B cell (primary cell): ENCODE results near the gene PCDHB16. TPM values are rescaled to one million over a fixed set of nuclear protein-coding genes. Genes with fewer than 3 reads are reported as not detected.
"Not testable (repeated sequence)": the region's sequence is repeated elsewhere in the genome, so short reads cannot be mapped to it uniquely, and the experiment has no call there.

Source experiments
- ATAC-seq: fragments of 200-7000 bp; cut with Tn5 transposase; one replicate; pipeline ENCODE4 v1.10.0; 2021; ENCODE audit warnings: low read depth, mild to moderate bottlenecking, moderate number of reproducible peaks, moderate library complexity
- CTCF ChIA-PET: fragments of 350-600 bp; sonication (Branson Sonifier 250); formaldehyde crosslinking; loops from one replicate; lab custom pipeline; 2021; ENCODE audit warnings: antibody characterized with exemption, inconsistent platforms; lab: Charles Lee
- POLR2A ChIA-PET: fragments of 350-600 bp; sonication (Branson Sonifier 250); formaldehyde crosslinking; loops from one replicate; lab custom pipeline; 2021; ENCODE audit warnings: antibody characterized with exemption; lab: Charles Lee
- DNase-seq: peaks from one replicate; pipeline ENCODE4 v3.0.0; 2013
- H2AFZ ChIP-seq: 2 replicates; pipeline ENCODE4 v1.6.1; 2012; ENCODE audit warnings: mild to moderate bottlenecking, low read depth, low read length; ENCODE audit not compliant: insufficient read depth, poor library complexity, severe bottlenecking
- H3K27ac ChIP-seq, 2 donors: 1 replicate in 1 of 2; 2 replicates in 1 of 2; pipeline ENCODE4 v1.5.1; 2012 to 2013; ENCODE audit warnings: low read length in 2 of 2, mild to moderate bottlenecking in 2 of 2, moderate library complexity in 1 of 2
- H3K27me3 ChIP-seq, 4 experiments: fragments of 200-600 bp in 1 of 4; sonication (generic) in 1 of 4; replicated peaks in 1 of 4; 1 replicate in 2 of 4; 2 replicates in 2 of 4; pipeline versions ENCODE4 v1.6.1 to v1.7.0; 2013 to 2016; ENCODE audit warnings: low read length in 3 of 4, mild to moderate bottlenecking in 2 of 4, mixed read lengths in 1 of 4, moderate library complexity in 1 of 4; ENCODE audit not compliant: insufficient read depth in 4 of 4, control insufficient read depth in 3 of 4; ENCODE audit errors: control extremely low read depth in 1 of 4
- H3K36me3 ChIP-seq, 2 experiments: replicated peaks in 1 of 2; 1 replicate in 1 of 2; 2 replicates in 1 of 2; pipeline versions ENCODE4 v1.6.1 to v1.7.1; 2013; ENCODE audit warnings: low read length in 1 of 2; ENCODE audit not compliant: insufficient read depth in 2 of 2, control insufficient read depth in 1 of 2; ENCODE audit errors: control extremely low read depth in 1 of 2, extremely low read depth in 1 of 2
- H3K4me1 ChIP-seq, 2 donors: fragments of 200-600 bp in 1 of 2; sonication (generic) in 1 of 2; 1 replicate in 1 of 2; 2 replicates in 1 of 2; pipeline versions ENCODE4 v1.5.1 to v1.6.1; 2013 to 2017; ENCODE audit warnings: low read length in 2 of 2; ENCODE audit not compliant: control insufficient read depth in 2 of 2, insufficient read depth in 2 of 2
- H3K4me2 ChIP-seq: replicated peaks from 2 replicates; pipeline ENCODE3; 2012; ENCODE audit warnings: mild to moderate bottlenecking, low read depth, low read length; ENCODE audit not compliant: poor library complexity, severe bottlenecking
- H3K4me3 ChIP-seq, 5 experiments: fragments of 200-600 bp in 1 of 5; sonication (generic) in 1 of 5; 1 replicate in 3 of 5; 2 replicates in 2 of 5; pipeline versions ENCODE4 v1.5.1 to v1.7.0; 2011 to 2016; ENCODE audit warnings: low read length in 4 of 5, mild to moderate bottlenecking in 4 of 5, low read depth in 2 of 5, control low read depth in 1 of 5, moderate library complexity in 1 of 5; ENCODE audit not compliant: insufficient read depth in 1 of 5; ENCODE audit errors: control extremely low read depth in 1 of 5, extremely low read depth in 1 of 5
- H3K79me2 ChIP-seq: fragments of 200-600 bp; sonication (generic); one replicate; pipeline ENCODE4 v1.6.0; 2016; ENCODE audit warnings: low read length; ENCODE audit not compliant: control insufficient read depth, insufficient read depth
- H3K9ac ChIP-seq: fragments of 200-600 bp; sonication (generic); 2 replicates; pipeline ENCODE4 v1.6.1; 2017; ENCODE audit warnings: mild to moderate bottlenecking, low read length, moderate library complexity
- H3K9me3 ChIP-seq, 3 donors: one replicate each; pipeline versions ENCODE4 v1.6.1 to v1.7.1; 2013; ENCODE audit warnings: low read length in 2 of 3; ENCODE audit not compliant: control insufficient read depth in 2 of 3, insufficient read depth in 1 of 3; ENCODE audit errors: control extremely low read depth in 1 of 3
- H4K20me1 ChIP-seq: 2 replicates; pipeline ENCODE4 v1.6.0; 2012; ENCODE audit warnings: mild to moderate bottlenecking, low read length; ENCODE audit not compliant: insufficient read depth, control insufficient read depth, poor library complexity, severe bottlenecking
- H3K27ac Mint-ChIP-seq: one replicate; pipeline ENCODE4 v1.8.0; 2021; ENCODE audit warnings: mixed read lengths
- H3K27me3 Mint-ChIP-seq: one replicate; pipeline ENCODE4 v1.8.0; 2021; ENCODE audit warnings: mixed read lengths
- H3K4me1 Mint-ChIP-seq: one replicate; pipeline ENCODE4 v1.8.0; 2021; ENCODE audit warnings: mixed read lengths
- H3K4me3 Mint-ChIP-seq: one replicate; pipeline ENCODE4 v1.8.0; 2021; ENCODE audit warnings: mixed read lengths
- H3K9me3 Mint-ChIP-seq: one replicate; pipeline ENCODE4 v1.8.0; 2022; ENCODE audit warnings: mixed read lengths; ENCODE audit not compliant: insufficient read depth
- EZH2 ChIP-seq: IDR thresholded peaks from 2 replicates; pipeline ENCODE4 v1.6.1; 2012; ENCODE audit warnings: borderline replicate concordance, low read depth, mild to moderate bottlenecking, moderate library complexity, low read length; ENCODE audit not compliant: insufficient read depth, poor library complexity, severe bottlenecking
- WGBS: methylation state at CpG from one replicate; pipeline ENCODE4 v1.1.5; 2013; ENCODE audit warnings: missing lambda C conversion rate; ENCODE audit not compliant: insufficient coverage; 5-methylcytosine and 5-hydroxymethylcytosine counted together
- intact Hi-C: fragments of 100-400 bp; cut with micrococcal nuclease; formaldehyde crosslinking; loops from one replicate; pipeline ENCODE4 v1.10.0; 2022
- polyA plus RNA-seq: library from polyadenylated mRNA; depleted of rRNA; stranded (reverse); fragments of >200 nt; gene quantifications from 2 replicates; pipeline ENCODE4 v1.2.3, GENCODE V29; 2012
- total RNA-seq, 2 donors: library from RNA; stranded (reverse); fragments of 120-200 nt in 1 of 2; gene quantifications; 1 replicate in 1 of 2; 2 replicates in 1 of 2; pipeline versions ENCODE4 v1.2.3 to v1.2.4, GENCODE V29; 2013 to 2022
- TF ChIP-seq, protein P1 (sequence below): fragments of 200-600 bp; IDR thresholded peaks from one replicate; pipeline ENCODE4 v1.8.0; 2022; ENCODE audit warnings: antibody characterized with exemption, mild to moderate bottlenecking

Gene PCDHB16
- total and polyA plus RNA-seq, 2 donors (not counting 1 experiment from before 2014, with no cell fraction given), result not detected

- H3K27ac ChIP-seq, result no peak within 1 kb of the TSS
- Mint-ChIP-seq H3K9me3 (peaks cover 7% of the 10 kb centered on the region), H3K27me3 (peaks cover 20% of the 10 kb centered on the region), H3K27ac (no peak within 1 kb of the TSS), H3K4me1 (no peaks in the 10 kb centered on the region), H3K4me3 (no peak within 1 kb of the TSS)
- no peak for DNase-seq
- H3K9ac ChIP-seq, result no peak within 1 kb of the TSS
- H3K4me1 ChIP-seq, result no peaks in the 10 kb centered on the region
- CTCF ChIA-PET, result interaction anchor here (2.1 kb wide), 1 partner anchor 365 kb away, joined by 6 read pairs; no protein-coding TSS in a partner anchor
- no peaks in the 10 kb centered on the region for H3K36me3 ChIP-seq
- ATAC-seq, result no peak
- WGBS, result 13% methylated on average over 6 of the region's 10 CpGs
- peaks cover 2 to 21% (median 12%) of the 10 kb centered on the region in 3 donors for H3K9me3 ChIP-seq
- peaks cover 0 to 8% (median 2%) of the 10 kb centered on the region in 4 experiments for H3K27me3 ChIP-seq
- H2AFZ ChIP-seq, result no peak within 1 kb of the TSS
- H3K4me3 ChIP-seq, result no peak within 1 kb of the TSS
- no peak within 1 kb of the TSS for H3K4me2 ChIP-seq
- no peaks in the 10 kb centered on the region for H4K20me1 ChIP-seq
- intact Hi-C loops, result no loop called here
- POLR2A ChIA-PET, result no interaction called here
- no peaks in the 10 kb centered on the region for H3K79me2 ChIP-seq
- TF ChIP-seq, protein P1, sequence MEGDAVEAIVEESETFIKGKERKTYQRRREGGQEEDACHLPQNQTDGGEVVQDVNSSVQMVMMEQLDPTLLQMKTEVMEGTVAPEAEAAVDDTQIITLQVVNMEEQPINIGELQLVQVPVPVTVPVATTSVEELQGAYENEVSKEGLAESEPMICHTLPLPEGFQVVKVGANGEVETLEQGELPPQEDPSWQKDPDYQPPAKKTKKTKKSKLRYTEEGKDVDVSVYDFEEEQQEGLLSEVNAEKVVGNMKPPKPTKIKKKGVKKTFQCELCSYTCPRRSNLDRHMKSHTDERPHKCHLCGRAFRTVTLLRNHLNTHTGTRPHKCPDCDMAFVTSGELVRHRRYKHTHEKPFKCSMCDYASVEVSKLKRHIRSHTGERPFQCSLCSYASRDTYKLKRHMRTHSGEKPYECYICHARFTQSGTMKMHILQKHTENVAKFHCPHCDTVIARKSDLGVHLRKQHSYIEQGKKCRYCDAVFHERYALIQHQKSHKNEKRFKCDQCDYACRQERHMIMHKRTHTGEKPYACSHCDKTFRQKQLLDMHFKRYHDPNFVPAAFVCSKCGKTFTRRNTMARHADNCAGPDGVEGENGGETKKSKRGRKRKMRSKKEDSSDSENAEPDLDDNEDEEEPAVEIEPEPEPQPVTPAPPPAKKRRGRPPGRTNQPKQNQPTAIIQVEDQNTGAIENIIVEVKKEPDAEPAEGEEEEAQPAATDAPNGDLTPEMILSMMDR, result no peak
- no peak for TF ChIP-seq EZH2
Measured at GRCh38 chr5:141192110-141192725, 10.0 kb downstream of the PCDHB16 start, which contains the start of gene PCDHB10. Gene PCDHB10, plus strand, starts transcription at chr5:141192353. Its CDS starts 200 bp downstream, at chr5:141192553.

DNA sequence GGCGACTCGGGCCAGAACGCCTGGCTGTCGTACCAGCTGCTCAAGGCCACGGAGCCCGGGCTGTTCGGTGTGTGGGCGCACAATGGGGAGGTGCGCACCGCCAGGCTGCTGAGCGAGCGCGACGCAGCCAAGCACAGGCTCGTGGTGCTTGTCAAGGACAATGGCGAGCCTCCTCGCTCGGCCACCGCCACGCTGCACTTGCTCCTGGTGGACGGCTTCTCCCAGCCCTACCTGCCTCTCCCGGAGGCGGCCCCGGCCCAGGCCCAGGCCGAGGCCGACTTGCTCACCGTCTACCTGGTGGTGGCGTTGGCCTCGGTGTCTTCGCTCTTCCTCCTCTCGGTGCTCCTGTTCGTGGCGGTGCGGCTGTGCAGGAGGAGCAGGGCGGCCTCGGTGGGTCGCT, 12.1 kb downstream of the PCDHB16 start:
- CTCF ChIA-PET, H3K4me3 Mint-ChIP-seq, ATAC-seq, H3K27ac ChIP-seq, H3K36me3 ChIP-seq, H3K9ac ChIP-seq, POLR2A ChIA-PET, H4K20me1 ChIP-seq, H3K4me3 ChIP-seq, H3K4me2 ChIP-seq, intact Hi-C loops, H3K9me3 Mint-ChIP-seq, H3K79me2 ChIP-seq, H3K4me1 Mint-ChIP-seq, H3K4me1 ChIP-seq, H3K27ac Mint-ChIP-seq, H3K27me3 ChIP-seq, DNase-seq, H2AFZ ChIP-seq: not testable (repeated sequence)
- WGBS, result 32% methylated on average over 3 of the region's 37 CpGs
- peaks cover 20% of the 10 kb centered on the region for H3K27me3 Mint-ChIP-seq
- peaks cover 4 to 18% (median 15%) of the 10 kb centered on the region in 3 donors for H3K9me3 ChIP-seq
